Ishikawa (cell line): Measurements from ENCODE around the gene SMIM38.

Source experiments
- CEBPB ChIP-seq: IDR thresholded peaks from 2 replicates; pipeline ENCODE4 v1.6.1; 2012
- CREB1 ChIP-seq: IDR thresholded peaks from 2 replicates; pipeline ENCODE4 v1.6.1; 2012; ENCODE audit warnings: low read depth
- EGR1 ChIP-seq: IDR thresholded peaks from 2 replicates; pipeline ENCODE4 v1.6.1; 2012
- EP300 ChIP-seq: IDR thresholded peaks from 2 replicates; pipeline ENCODE4 v1.6.1; 2012; ENCODE audit warnings: borderline replicate concordance
- FOXM1 ChIP-seq: IDR thresholded peaks from 2 replicates; pipeline ENCODE4 v1.6.1; 2012; ENCODE audit warnings: low read depth, borderline replicate concordance
- NFIC ChIP-seq: IDR thresholded peaks from 2 replicates; pipeline ENCODE4 v1.6.1; 2012
- RAD21 ChIP-seq: IDR thresholded peaks from 2 replicates; pipeline ENCODE4 v1.6.1; 2012; ENCODE audit warnings: low read depth
- TAF1 ChIP-seq: IDR thresholded peaks from 2 replicates; pipeline ENCODE4 v1.6.1; 2012; ENCODE audit warnings: low read depth, mild to moderate bottlenecking
- TCF12 ChIP-seq: IDR thresholded peaks from 2 replicates; pipeline ENCODE4 v1.6.1; 2012; ENCODE audit warnings: low read depth
- TEAD4 ChIP-seq: IDR thresholded peaks from 2 replicates; pipeline ENCODE4 v1.6.1; 2012
- USF1 ChIP-seq: IDR thresholded peaks from 2 replicates; pipeline ENCODE4 v1.6.1; 2012
- YY1 ChIP-seq: IDR thresholded peaks from 2 replicates; pipeline ENCODE4 v1.6.1; 2012; ENCODE audit warnings: low read depth
- ZBTB7A ChIP-seq: IDR thresholded peaks from 2 replicates; pipeline ENCODE4 v1.6.1; 2012; ENCODE audit warnings: low read depth
- TF ChIP-seq, protein P1 (sequence below): IDR thresholded peaks from 2 replicates; pipeline ENCODE4 v1.6.1; 2012; ENCODE audit warnings: low read depth, mild to moderate bottlenecking
- TF ChIP-seq, protein P2 (sequence below): IDR thresholded peaks from 2 replicates; pipeline ENCODE4 v1.6.1; 2012

SMIM38 gene

GRCh38 chr11:69200331-69201065 lies 44.8 kb downstream of the SMIM38 start:
- TF ChIP-seq NFIC (peak; percentile 99), FOXM1 (peak; percentile 82; the same call in 1 of the 2 replicates), ZBTB7A (peak; percentile 95), TCF12 (peak; percentile 99), TAF1 (no peak), CREB1 (no peak), USF1 (peak; percentile 38), RAD21 (no peak; the same call in 1 of the 2 replicates), CEBPB (no peak), YY1 (no peak), TEAD4 (peak; percentile 76), EP300 (peak; percentile 94), EGR1 (no peak)
- TF ChIP-seq, protein P1, sequence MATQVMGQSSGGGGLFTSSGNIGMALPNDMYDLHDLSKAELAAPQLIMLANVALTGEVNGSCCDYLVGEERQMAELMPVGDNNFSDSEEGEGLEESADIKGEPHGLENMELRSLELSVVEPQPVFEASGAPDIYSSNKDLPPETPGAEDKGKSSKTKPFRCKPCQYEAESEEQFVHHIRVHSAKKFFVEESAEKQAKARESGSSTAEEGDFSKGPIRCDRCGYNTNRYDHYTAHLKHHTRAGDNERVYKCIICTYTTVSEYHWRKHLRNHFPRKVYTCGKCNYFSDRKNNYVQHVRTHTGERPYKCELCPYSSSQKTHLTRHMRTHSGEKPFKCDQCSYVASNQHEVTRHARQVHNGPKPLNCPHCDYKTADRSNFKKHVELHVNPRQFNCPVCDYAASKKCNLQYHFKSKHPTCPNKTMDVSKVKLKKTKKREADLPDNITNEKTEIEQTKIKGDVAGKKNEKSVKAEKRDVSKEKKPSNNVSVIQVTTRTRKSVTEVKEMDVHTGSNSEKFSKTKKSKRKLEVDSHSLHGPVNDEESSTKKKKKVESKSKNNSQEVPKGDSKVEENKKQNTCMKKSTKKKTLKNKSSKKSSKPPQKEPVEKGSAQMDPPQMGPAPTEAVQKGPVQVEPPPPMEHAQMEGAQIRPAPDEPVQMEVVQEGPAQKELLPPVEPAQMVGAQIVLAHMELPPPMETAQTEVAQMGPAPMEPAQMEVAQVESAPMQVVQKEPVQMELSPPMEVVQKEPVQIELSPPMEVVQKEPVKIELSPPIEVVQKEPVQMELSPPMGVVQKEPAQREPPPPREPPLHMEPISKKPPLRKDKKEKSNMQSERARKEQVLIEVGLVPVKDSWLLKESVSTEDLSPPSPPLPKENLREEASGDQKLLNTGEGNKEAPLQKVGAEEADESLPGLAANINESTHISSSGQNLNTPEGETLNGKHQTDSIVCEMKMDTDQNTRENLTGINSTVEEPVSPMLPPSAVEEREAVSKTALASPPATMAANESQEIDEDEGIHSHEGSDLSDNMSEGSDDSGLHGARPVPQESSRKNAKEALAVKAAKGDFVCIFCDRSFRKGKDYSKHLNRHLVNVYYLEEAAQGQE: no peak
- TF ChIP-seq, protein P2, sequence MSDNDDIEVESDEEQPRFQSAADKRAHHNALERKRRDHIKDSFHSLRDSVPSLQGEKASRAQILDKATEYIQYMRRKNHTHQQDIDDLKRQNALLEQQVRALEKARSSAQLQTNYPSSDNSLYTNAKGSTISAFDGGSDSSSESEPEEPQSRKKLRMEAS: peak; percentile 93

- TF ChIP-seq EP300 (no peak), TCF12 (no peak), TEAD4 (no peak), FOXM1 (no peak), RAD21 (no peak), EGR1 (no peak), NFIC (no peak), YY1 (no peak), USF1 (no peak)
- TF ChIP-seq, protein P2: no peak
- TF ChIP-seq, protein P1: no peak
These were observed 45.3 kb downstream of the SMIM38 start for GRCh38 chr11:69201066-69201365.

DNA sequence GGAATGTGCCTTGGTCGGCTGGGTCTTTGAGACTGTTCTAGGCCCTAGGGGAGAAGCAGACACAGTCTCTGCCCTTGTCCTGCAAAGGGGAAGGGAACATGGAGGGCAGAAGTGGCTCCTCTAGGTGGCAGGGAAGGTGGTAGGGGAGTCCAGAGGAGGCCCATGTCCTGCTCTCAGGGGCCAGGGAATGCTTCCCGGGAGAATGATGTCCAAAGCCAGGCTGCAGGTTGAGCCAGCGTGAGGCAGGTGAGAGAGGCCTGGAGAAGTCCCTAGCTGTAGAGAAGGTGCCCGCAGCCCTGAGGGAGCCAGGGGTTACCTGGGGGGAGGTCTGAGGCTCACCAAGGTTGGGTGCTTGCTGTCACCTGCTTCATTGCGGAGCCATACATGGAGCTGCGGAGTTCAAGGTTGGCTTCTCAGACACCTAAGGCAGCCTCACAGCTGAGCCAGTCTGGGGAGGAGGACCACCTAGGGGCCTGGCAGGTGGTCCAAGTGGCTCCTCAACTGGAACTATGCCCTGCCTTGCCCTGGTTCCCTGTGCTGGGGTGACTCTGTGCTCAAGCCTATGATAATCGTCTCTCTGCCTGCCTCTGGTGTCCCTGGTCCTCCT lies 46.1 kb downstream of the SMIM38 start:
- TF ChIP-seq EGR1: no peak

DNA sequence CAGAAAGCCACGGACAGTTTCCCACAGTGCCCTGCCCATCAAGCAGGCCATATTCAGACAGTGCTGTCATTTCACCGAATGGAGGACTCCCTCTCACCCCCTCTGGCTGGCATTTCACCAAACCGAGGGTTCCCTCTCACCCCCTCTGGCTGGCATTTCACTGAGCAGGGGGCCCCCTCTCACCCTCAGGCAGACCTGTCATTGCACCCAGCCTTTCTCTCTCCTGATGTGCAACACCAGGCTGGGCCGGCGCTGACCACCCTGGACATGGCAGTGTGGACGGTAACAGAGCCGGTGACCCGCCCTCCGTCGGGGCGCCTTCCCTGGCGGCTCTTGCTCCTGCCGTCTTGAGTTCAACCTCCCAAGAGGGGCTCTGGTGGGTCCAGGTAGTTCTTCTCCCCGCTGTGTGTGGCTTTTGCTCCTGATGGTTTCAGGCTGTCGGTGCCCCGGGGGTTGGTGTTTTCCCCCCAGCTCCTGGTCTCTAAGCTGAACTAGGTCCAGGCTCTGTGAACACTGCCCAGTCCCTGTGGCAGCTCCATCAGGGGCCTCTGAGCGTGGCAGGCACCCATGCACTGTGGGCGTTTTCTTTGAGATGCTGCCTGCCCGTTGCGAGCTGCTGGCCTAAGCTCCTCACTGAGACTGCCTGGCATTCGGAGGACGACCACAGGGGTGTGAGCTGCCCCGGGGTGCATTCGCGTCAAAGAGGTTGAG lies 46.9 kb downstream of the SMIM38 start:
- TF ChIP-seq NFIC: no peak
- no peak for TF ChIP-seq USF1
- no peak for TF ChIP-seq TEAD4
- TF ChIP-seq TAF1: no peak
- no peak for TF ChIP-seq YY1
- no peak for TF ChIP-seq TCF12
- no peak for TF ChIP-seq CREB1
- no peak for TF ChIP-seq ZBTB7A
- no peak for TF ChIP-seq EGR1

GRCh38 chr11:69203381-69203780 lies 47.6 kb downstream of the SMIM38 start:
- TF ChIP-seq ZBTB7A: no peak
- no peak for TF ChIP-seq NFIC
- no peak for TF ChIP-seq EP300

- TF ChIP-seq TEAD4 (no peak), TCF12 (no peak), NFIC (no peak), USF1 (no peak), FOXM1 (no peak), EGR1 (no peak), EP300 (no peak), CEBPB (no peak), ZBTB7A (no peak), YY1 (no peak), CREB1 (no peak), TAF1 (no peak), RAD21 (no peak)
- TF ChIP-seq, protein P1: no peak
- TF ChIP-seq, protein P2: no peak
These were observed 48.1 kb downstream of the SMIM38 start for GRCh38 chr11:69203901-69204245.
